Motor neuron (in vitro differentiated cells): Measurements from ENCODE around the gene LINGO3. TPM values are rescaled to one million over a fixed set of nuclear protein-coding genes. Genes with fewer than 3 reads are reported as not detected.

Experiments
- ATAC-seq, 8 experiments: fragments of 200-7000 bp; cut with Tn5 transposase; replicated peaks in 6 of 8; 2 replicates each; pipeline ENCODE4 v1.8.0; 2021; ENCODE audit warnings: mild to moderate bottlenecking in 8 of 8, moderate library complexity in 8 of 8
- H3K27ac ChIP-seq, 2 donors: fragments of 250-450 bp; sonication (Bioruptor Pico); 2 replicates each; pipeline ENCODE4 v1.9.0; 2021; ENCODE audit warnings: antibody characterized with exemption in 2 of 2, mild to moderate bottlenecking in 2 of 2, moderate library complexity in 1 of 2
- H3K4me1 ChIP-seq, 2 donors: fragments of 250-450 bp; sonication (Bioruptor Pico); replicated peaks in 1 of 2; 2 replicates each; pipeline ENCODE4 v1.6.1; 2021; ENCODE audit warnings: antibody characterized with exemption in 2 of 2, mild to moderate bottlenecking in 2 of 2, moderate library complexity in 1 of 2
- H3K4me3 ChIP-seq, 5 donors: fragments of 250-450 bp; sonication (Bioruptor Pico); 2 replicates each; pipeline ENCODE4 v1.9.0; 2021; ENCODE audit warnings: antibody characterized with exemption in 5 of 5, mild to moderate bottlenecking in 5 of 5, moderate library complexity in 4 of 5
- WGBS, 10 experiments: fragments of 450-650 bp; shearing (Covaris generic); methylation state at CpG; one replicate each; pipeline ENCODE4 v1.0.0; 2022; 5-methylcytosine and 5-hydroxymethylcytosine counted together
- in situ Hi-C, 9 experiments: fragments of 400-800 bp; cut with MboI; loops; one replicate each; pipeline ENCODE4 v1.15.0; 2021; ENCODE audit warnings: low sequenced_read_pairs in 9 of 9, low pct_unique_long_range_greater_than_20kb in 2 of 9; ENCODE audit not compliant: unreplicated experiment in 9 of 9
- total RNA-seq, 8 experiments: library from RNA; unstranded; fragments of 300-600 nt; gene quantifications; 2 replicates each; pipeline versions ENCODE4 v1.2.3 to v1.2.4, GENCODE V29; 2022

LINGO3 gene
- total RNA-seq, 8 experiments from 2014 or later = 0.27 to 1.4 (median 0.35) TPM; not detected in 3

DNA sequence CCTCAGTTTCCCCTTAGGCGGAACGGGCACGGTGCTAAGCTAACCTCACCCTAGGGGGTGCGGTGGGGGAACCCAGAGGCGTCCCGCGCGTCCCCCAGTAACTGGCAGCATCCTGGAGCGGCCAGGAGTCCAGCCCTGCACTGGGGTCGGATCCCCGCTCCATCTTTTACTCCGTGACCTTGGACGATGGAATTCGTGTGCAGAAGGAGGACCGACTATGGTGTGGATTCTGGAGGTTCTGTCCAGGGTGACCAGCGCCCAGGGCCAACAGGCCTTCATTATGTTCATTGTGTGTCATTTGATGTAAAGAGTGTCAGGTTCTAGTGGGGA is 21.2 kb upstream of the LINGO3 start:
- ATAC-seq = peak in 6 of 8 experiments; percentile 1 to 10 (median 4)
- in situ Hi-C loops = no loop called here
- 0 to 2% methylated on average over 4 to 9 of the region's 16 CpGs; no CpG with 5 or more reads in 8 of the 10 experiments for WGBS, 10 experiments
- Histone ChIP-seq H3K4me3 (peak overlapping the region; percentile 74 to 98 (median 82)), H3K27ac (peak overlapping the region; percentile 85 to 96), H3K4me1 (peaks cover 34 to 43% of the 10 kb centered on the region in 2 donors)

DNA sequence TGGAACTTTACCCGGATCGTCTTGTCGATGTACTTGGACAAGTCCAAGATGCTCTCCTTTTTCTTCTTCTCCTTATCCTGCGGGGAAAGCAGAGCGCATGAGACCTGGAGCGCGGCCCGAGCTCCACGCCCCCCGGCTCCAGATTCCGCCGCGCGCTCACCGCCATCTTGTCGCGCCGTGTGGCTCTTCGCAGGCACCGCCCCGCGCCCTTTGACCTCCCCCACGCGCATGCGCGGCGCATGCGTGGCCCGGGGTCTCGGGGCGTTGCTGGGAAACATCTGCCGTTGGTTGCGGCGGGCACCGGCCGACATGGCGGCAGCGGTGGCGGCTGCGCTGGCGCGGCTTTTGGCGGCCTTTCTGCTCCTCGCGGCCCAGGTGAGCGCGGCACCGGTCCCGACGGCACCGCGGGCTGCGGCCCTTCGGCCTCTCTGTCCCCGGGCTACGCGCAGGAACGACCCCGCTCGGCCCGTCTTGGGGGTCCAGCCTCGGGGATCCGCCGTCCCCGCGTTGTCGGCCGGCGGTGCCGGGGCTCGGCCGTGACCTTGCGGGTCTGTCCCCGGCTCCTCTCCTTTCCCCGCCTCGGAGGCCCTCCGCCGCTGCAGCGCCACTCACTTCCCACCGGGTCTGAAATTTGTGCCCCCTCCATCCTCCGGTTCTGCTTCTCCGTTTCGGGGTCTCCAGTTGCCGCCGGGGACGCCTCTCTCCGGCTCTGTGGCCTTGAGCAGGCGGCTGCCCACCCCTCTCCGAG is 20.6 kb upstream of the LINGO3 start, which contains the start of the genes LSM7 and SPPL2B:
Gene LSM7 (minus strand): TSS at position 186 of the 748 bp plus-strand sequence. CDS start 20 bp downstream, at position 166.
Gene SPPL2B (plus strand): TSS at position 284 of the 748 bp plus-strand sequence. CDS start 26 bp downstream, at position 310.
- H3K4me3 ChIP-seq = peak within 1 kb of the TSS; percentile 74 to 98 (median 82)
- peak; percentile 62 to 84 (median 70) for ATAC-seq
- in situ Hi-C loops = no loop called here
- peaks cover 34 to 41% of the 10 kb centered on the region in 2 donors for H3K4me1 ChIP-seq
- peak within 1 kb of the TSS; percentile 85 to 96 for H3K27ac ChIP-seq
- 0 to 4% (median 0%) methylated on average over 2 to 25 of the region's 89 CpGs; no CpG with 5 or more reads in 5 of the 10 experiments for WGBS, 10 experiments

DNA sequence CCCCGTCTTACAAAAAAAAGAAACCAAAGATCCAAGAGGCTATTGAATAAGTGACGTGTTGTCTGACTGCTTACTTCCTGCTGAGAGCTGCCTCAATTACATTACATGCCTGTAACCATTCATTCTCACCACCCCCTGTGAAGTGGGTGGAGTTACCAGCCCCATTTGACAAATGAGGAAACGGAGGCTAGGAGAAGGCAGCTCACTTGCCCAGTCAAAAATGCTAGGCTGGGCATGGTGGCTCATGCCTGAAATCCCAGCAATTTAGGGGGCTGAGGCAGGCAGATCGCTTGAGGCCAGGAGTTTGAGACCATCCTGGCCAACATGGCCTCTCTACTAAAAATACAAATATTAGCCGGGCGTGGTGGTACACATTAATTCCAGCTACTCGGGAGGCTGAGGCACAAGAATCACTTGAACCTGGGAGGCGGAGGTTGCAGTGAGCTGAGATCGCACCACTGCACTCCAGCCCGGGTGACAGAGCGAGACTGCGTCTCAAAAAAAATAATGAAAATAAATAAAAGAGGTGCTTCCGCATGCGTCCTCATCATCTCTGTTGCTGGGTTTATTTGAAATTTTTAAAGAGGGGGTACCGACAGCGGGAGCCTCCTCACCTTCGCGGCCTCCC is 19.9 kb upstream of the LINGO3 start:
- H3K4me1 ChIP-seq = peaks cover 34 to 39% of the 10 kb centered on the region in 2 donors
- WGBS, 10 experiments = 0 to 15% (median 0%) methylated on average over 1 to 9 of the region's 18 CpGs; no CpG with 5 or more reads in 1 of the 10 experiments
- peak overlapping the region; percentile 85 to 96 for H3K27ac ChIP-seq
- in situ Hi-C loops = no loop called here
- peak; percentile 40 to 76 (median 54) for ATAC-seq
- peak overlapping the region; percentile 74 to 98 (median 82) for H3K4me3 ChIP-seq

DNA sequence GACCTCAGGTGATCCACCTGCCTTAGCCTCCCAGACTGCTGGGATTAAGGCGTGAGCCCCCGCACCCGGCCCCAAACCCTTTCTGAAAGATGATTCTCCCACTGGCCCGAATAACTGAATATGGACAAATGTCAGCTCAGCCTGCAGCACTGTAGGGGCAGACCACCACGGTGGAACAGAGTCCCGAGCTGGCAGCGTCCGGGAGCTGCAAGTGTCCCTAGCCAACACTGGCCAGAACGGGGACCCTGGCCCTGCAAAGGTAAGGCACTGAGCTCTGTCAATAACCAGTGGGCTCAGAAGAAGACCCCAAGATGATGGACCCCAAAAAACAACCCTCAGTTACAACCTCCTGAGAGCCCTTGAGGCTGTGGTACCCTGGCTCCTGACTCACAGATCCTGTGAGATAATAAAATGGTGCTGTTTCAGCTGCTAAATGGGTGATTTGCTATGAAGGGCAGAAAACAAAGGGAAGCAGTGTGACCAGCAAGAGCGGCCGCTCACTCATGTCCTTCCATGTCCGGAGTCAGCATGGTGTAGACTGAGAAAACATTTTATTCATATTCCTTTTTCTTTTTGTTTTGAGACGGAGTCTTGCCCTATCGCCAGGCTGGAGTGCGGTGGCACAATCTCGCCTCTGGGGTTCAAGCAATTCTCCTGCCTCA is 18.9 kb upstream of the LINGO3 start:
- H3K4me1 ChIP-seq = peaks cover 28 to 30% of the 10 kb centered on the region in 2 donors
- WGBS, 10 experiments = 81 to 100% (median 93%) methylated on average over 1 to 7 of the region's 16 CpGs; no CpG with 5 or more reads in 3 of the 10 experiments
- H3K27ac ChIP-seq = peak overlapping the region in 1 of 2 donors; percentile 85
- peak overlapping the region; percentile 74 to 98 (median 82) for H3K4me3 ChIP-seq
- ATAC-seq = no peak
- in situ Hi-C loops = no loop called here

DNA sequence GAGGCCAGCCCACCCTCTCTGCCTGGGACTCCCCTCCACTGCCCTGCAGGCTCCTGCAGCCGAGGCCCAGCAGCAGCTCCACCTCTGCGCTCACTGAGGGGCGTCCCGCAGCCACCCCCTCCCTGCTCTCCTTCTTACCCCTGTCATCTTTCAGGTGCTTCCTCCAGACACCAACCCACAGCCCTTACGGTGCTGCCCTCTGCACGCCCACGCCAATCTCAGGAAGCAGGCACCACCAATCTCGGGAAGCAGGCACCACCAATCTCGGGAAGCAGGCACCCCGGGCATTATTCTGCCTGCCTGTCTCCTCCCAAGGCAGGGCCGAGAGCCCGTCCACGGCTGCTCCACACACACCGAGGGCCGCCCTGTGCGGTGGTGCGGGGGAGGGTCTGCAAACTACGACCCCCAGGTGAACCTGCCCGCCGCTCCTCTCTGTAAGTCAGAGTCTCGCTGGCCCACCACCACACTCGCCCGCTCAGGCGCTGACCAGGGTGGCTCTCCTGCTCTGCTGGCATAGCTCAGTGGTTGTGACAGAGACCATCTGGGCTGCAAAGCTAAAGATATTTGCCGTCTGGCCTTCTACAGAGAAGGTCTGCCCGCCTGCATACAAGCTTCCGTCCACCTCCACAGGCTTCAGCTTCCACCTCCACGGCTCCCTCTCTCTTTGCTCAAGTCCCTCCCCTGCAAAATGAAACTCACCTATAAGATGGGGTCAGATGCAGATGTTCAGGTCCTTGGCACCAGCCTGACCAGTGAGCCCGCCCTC is 17.5 kb upstream of the LINGO3 start:
- in situ Hi-C loops = no loop called here
- Histone ChIP-seq H3K27ac (no peak overlapping the region), H3K4me1 (peaks cover 17 to 19% of the 10 kb centered on the region in 2 donors), H3K4me3 (no peak overlapping the region)
- ATAC-seq = no peak
- WGBS, 10 experiments = 50 to 100% (median 80%) methylated on average over 1 to 7 of the region's 29 CpGs; no CpG with 5 or more reads in 5 of the 10 experiments

DNA sequence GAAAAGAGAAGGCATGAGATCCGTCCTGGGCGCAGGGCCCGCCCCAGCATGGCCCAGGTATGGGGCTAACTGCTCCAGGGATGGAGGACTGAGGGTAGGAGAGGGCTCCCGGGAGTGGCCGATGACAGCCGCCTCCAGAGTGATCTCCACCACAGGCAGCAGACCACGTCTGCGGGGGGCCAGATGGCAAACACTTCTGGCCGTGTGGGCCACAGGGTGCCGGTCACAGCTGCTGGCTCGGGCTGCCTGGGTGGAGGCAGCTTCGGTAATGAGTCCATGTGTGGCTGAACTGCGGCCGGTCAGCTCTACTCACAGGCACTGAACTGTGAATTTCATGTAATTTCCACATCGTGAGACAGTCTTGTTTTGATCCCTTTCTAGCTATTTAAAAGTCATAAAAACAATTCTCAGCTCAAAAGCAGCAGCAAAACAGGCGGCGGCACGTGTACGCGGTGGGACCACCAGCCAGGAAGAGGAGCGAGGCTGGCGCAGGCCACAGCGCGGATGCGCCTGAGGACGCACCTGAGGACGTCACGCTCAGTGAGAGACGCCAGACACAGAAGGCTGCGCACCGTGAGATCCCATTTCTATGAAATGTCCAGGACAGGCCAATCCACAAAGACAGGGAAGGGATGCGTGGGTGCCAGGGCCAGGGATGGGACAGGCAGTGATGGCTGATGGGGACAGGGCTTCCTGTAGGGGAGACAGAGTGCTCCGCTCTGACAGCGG is 16.4 kb upstream of the LINGO3 start:
- 80 to 100% (median 85%) methylated on average over 1 to 15 of the region's 34 CpGs; no CpG with 5 or more reads in 2 of the 10 experiments for WGBS, 10 experiments
- Histone ChIP-seq H3K27ac (no peak overlapping the region), H3K4me1 (peaks cover 9% of the 10 kb centered on the region in 2 donors), H3K4me3 (no peak overlapping the region)
- in situ Hi-C loops = no loop called here
- ATAC-seq = no peak

DNA sequence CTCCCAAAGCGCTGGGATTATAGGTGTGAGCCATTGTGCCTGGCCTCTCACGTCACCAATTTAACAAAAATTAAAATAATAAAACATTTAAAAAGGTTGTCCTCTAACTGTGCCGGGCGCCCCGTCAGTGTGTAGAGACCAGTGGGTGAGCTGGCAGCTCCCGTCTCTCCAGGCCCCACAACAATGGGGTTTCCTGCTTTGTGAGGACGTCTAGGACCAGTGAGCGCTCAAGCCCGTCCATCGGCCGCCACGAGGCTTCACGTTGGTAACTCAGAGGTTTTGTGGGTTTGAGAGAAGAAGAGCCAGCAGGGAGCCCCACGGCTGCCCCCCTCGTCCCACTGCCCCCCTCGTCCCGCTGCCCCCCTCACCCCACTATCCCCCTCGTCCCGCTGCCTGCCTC is 15.8 kb upstream of the LINGO3 start:
- Histone ChIP-seq H3K4me1 (peaks cover 7 to 9% of the 10 kb centered on the region in 2 donors), H3K4me3 (no peak overlapping the region), H3K27ac (no peak overlapping the region)
- WGBS, 10 experiments = 93 to 100% (median 100%) methylated on average over 2 to 6 of the region's 19 CpGs; no CpG with 5 or more reads in 5 of the 10 experiments
- ATAC-seq = no peak
- in situ Hi-C loops = no loop called here

DNA sequence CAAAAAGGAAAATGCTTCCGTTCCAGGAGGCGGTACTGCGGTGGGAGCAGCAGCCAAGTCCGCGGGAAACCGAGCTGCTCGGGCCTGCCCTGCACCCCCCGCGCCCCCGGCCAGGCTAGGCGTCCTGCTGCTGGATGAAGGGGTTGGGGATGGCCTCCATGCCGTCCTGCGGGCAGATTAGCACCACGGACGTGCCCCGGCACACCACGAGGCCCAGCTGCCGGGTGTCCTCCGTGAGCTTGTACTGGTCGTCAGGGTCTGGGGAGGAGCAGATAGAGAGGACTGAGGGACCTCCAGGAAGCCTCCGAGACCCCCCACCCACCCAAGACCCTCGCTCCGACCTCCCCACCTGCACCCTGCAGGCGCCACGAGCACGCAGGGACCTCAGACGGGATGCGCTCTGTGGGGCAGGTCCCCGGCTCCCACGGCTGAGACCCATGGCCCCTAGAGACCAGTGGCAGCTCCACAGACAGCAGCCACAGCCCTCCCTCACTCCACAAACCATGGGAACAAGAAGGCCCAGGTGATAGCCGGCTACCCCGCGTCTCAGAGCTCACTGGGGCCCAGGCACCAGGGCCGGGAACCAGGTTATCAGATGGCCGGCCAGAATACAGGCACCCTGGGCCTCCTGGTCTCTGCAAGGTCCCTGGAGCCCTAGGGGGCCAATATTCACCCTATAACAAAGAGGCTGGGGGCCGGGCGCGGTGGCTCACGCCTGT is 13.8 kb upstream of the LINGO3 start:
- ATAC-seq = no peak
- in situ Hi-C loops = no loop called here
- H3K4me3 ChIP-seq = no peak overlapping the region
- WGBS, 10 experiments = 90 to 100% (median 92%) methylated on average over 1 to 7 of the region's 39 CpGs; no CpG with 5 or more reads in 6 of the 10 experiments
- no peak overlapping the region for H3K27ac ChIP-seq
- peaks cover 0 to 6% of the 10 kb centered on the region in 2 donors for H3K4me1 ChIP-seq

DNA sequence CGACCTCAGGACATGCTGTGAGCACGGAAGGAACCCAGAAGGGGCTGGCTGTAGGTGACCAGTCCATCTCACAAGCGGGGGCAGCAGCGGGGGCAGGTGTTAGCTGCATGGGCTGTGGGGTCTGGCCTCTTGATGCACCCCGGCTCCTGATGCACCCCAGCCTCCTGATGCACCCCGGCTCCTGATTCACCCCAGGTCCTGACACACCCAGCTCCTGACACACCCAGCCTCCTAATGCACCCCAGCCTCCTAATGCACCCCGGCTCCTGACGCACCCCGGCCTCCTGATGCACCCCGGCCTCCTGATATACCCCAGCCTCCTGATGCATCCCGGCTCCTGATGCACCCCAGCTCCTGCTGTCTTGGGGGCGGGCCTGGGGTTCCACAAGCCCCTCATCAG is 13.0 kb upstream of the LINGO3 start:
- peaks cover 6% of the 10 kb centered on the region in 2 donors for H3K4me1 ChIP-seq
- no peak overlapping the region for H3K4me3 ChIP-seq
- ATAC-seq = no peak
- in situ Hi-C loops = no loop called here
- 100% methylated on average over 1 of the region's 12 CpGs; no CpG with 5 or more reads in 9 of the 10 experiments for WGBS, 10 experiments
- H3K27ac ChIP-seq = no peak overlapping the region

DNA sequence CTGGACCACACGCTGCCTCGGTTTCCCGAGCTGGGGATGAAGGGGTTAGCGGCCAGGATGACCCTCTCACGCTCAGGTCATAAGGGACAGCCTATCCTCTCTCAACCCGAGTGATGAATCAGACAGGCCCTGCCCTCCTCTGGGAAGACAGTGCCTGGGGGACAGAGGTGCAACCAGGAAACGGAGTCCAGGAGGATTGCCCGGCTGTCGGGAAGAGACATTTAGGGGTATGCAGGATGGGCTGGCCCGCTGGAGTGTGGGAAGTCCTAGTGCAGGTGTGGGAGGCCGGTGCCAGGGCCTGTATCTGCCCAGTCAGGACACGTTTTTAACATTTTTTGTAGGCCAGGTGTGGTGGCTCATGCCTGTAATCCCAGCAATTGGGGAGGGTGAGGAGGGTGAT is 12.1 kb upstream of the LINGO3 start:
- peak in 3 of 8 experiments; percentile 21 to 55 (median 25) for ATAC-seq
- Histone ChIP-seq H3K4me1 (peaks cover 6% of the 10 kb centered on the region in 2 donors), H3K4me3 (no peak overlapping the region), H3K27ac (no peak overlapping the region)
- 40 to 90% (median 70%) methylated on average over 1 to 8 of the region's 12 CpGs; no CpG with 5 or more reads in 6 of the 10 experiments for WGBS, 10 experiments
- in situ Hi-C loops = no loop called here

DNA sequence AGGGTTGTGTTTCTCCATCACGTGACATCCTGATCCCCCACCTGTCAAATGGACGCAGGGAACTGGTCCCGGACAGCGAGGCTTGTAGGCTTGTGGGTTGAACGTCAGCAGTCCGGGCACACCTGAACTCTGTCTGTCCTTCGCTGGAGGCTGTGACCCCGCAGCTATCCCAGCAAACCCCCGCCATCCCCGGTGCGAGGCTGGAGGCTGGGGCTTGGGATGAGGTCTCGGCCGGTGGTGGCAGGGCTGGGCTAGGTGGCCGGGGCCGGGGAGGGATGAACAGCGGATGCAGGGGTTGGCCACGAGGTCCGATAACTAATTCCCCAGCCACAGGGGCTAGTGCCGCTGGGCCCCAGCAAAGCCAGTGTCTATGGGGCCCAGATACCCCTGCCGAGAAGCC is 11.6 kb upstream of the LINGO3 start:
- no peak overlapping the region for H3K4me3 ChIP-seq
- no peak overlapping the region for H3K27ac ChIP-seq
- no peak for ATAC-seq
- in situ Hi-C loops = no loop called here
- whole genome bisulfite sequencing, 10 experiments = no CpG with 5 or more reads among the region's 20 CpGs
- peaks cover 6% of the 10 kb centered on the region in 2 donors for H3K4me1 ChIP-seq
